ENCODE results near the gene GCK. TPM values are rescaled to one million over a fixed set of nuclear protein-coding genes. Genes with fewer than 3 reads are reported as not detected.

GCK gene
- total and polyA plus RNA-seq, 11 donors, result 0.54 to 5.7 (median 1.9) TPM

DNA sequence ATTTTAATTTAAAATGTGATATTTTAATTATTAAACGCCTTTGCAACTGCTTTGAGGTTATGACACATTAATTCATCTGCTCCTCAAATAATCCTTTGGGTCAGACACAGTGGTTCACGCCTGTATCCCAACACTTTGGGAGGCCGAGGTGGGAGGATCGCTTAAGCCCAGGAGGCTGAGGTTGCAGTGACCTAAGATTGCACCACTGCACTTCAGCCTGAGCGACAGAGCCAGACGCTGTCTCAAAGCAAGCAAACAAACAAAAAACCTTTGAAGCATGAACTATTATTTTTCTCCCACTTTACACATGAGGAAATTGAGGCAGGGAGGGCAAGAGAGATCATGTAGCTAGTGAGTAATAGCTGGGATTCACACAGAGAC, 64.4 kb downstream of the GCK start:
- ATAC-seq (no peak), DNase-seq (peak in 1 of 5 donors; percentile 8)
- 92 to 96% (median 94%) methylated on average over 6 of the region's 6 CpGs for WGBS, 4 donors
- Histone ChIP-seq H3K9me3 (peaks cover 0 to 6% (median 0%) of the 10 kb centered on the region in 12 donors), H3K4me3 (no peak overlapping the region), H3K36me3 (peaks cover 0 to 21% (median 16%) of the 10 kb centered on the region in 9 donors), H3K4me1 (peaks cover 0 to 34% (median 18%) of the 10 kb centered on the region in 12 donors), H3K27ac (peak overlapping the region in 1 of 12 donors; percentile 93), H3K27me3 (no peaks in the 10 kb centered on the region)
- no peak for TF ChIP-seq POLR2A (IDR thresholded peaks at IDR 0.05)
- intact Hi-C loops (cut with DNase I), result loop anchor here in 7 of 10 donors (5.0 to 10.0 kb wide), 5 partner anchors 43 to 77 kb away; partner anchors contain the start of genes POLM (in 4 of the 7) and YKT6 (in 1 of the 7)

DNA sequence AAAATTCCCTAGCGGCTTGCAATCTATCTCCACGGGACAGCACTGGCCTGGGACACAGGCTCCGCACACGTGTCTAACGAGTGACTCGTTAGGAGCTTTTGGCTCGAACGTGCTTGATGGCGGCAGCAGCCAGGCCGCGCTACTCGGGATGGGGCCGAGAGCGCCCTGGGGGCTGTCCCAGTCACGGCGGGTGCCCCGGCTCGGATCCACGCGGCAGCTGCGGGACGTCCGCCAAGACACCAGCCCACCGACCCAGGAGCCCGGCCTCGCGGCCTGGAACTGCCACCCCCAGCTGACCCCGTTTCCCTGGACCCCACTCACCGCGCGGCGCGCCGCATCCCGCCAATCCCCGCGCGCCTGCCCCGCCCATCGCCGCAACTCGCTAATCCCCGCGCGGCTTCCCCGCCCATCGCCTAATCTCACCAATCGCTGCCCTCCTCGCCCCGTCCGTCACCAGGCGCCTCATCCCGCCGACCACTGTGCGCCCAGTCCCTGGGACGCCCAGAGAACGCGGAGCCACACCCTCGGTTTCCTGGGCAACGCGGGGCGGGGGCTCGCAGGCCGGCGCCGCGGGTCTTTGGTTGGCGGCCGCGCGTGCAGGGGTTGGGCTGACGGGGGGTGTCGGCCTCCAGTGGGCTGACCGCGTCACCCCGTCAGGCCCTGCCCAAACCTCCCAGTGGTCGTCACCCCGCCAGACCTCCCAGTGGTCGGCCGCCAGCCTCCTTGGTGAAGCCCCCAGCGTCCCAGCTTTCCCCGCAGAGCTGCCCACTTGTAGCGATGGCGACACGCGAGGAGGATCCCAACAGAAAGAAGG, 65.8 kb downstream of the GCK start, which contains the start of gene POLD2:
Gene POLD2 (minus strand): TSS at position 359 of the 814 bp plus-strand sequence. CDS start 1,495 bp downstream, outside the sequence.
- Histone ChIP-seq H3K27ac (peak within 1 kb of the TSS; percentile 71 to 94 (median 86)), H3K4me3 (peak within 1 kb of the TSS; percentile 58 to 89 (median 77)), H3K36me3 (peaks cover 0 to 27% (median 19%) of the 10 kb centered on the region in 9 donors), H3K4me1 (peaks cover 0 to 38% (median 18%) of the 10 kb centered on the region in 12 donors), H3K27me3 (no peaks in the 10 kb centered on the region), H3K9me3 (peaks cover 0 to 6% (median 0%) of the 10 kb centered on the region in 12 donors)
- TF ChIP-seq, protein P1, sequence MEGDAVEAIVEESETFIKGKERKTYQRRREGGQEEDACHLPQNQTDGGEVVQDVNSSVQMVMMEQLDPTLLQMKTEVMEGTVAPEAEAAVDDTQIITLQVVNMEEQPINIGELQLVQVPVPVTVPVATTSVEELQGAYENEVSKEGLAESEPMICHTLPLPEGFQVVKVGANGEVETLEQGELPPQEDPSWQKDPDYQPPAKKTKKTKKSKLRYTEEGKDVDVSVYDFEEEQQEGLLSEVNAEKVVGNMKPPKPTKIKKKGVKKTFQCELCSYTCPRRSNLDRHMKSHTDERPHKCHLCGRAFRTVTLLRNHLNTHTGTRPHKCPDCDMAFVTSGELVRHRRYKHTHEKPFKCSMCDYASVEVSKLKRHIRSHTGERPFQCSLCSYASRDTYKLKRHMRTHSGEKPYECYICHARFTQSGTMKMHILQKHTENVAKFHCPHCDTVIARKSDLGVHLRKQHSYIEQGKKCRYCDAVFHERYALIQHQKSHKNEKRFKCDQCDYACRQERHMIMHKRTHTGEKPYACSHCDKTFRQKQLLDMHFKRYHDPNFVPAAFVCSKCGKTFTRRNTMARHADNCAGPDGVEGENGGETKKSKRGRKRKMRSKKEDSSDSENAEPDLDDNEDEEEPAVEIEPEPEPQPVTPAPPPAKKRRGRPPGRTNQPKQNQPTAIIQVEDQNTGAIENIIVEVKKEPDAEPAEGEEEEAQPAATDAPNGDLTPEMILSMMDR (IDR thresholded peaks at IDR 0.05), result peak in 3 of 12 donors; percentile 14 to 22 (median 18)
- peak in 1 of 2 donors; percentile 53 for TF ChIP-seq POLR2A (IDR thresholded peaks at IDR 0.05)
- intact Hi-C loops (cut with DNase I), result loop anchor here in 9 of 10 donors (1.0 to 10.0 kb wide), 5 partner anchors 41 to 71 kb away; partner anchors contain the start of gene POLM (in 8 of the 9)
- 0 to 1% (median 1%) methylated on average over 52 to 86 of the region's 86 CpGs for WGBS, 4 donors
- DNase-seq, result peak; percentile 99
- ATAC-seq, result peak; percentile 98 to 99 (median 99)

DNA sequence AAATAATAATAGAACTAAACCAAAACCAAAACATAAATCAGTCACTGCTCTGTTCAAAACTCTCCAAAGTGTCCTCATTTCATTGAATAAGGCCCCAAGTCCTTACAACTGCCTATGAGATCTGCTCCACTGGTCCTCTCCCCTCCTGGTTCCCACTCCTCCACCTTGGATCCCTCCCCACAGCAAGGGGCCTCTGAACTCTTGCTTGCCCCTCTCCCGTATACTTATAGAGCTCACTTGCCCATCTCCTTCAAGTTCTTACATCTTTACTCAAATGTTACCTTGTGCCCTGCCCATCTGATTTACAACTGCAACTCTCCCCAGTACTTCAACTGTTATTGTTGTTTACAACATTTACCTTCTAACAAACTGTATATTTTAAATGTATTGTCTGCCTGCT, 66.7 kb downstream of the GCK start:
- Histone ChIP-seq H3K36me3 (peaks cover 0 to 35% (median 26%) of the 10 kb centered on the region in 9 donors), H3K27ac (peak overlapping the region in 11 of 12 donors; percentile 71 to 93 (median 86)), H3K4me1 (peaks cover 0 to 36% (median 18%) of the 10 kb centered on the region in 12 donors), H3K9me3 (peaks cover 0 to 6% (median 0%) of the 10 kb centered on the region in 12 donors), H3K27me3 (no peaks in the 10 kb centered on the region), H3K4me3 (peak overlapping the region in 10 of 12 donors; percentile 64 to 89 (median 78))
- TF ChIP-seq, protein P1 (IDR thresholded peaks at IDR 0.05), result no peak
- TF ChIP-seq POLR2A (IDR thresholded peaks at IDR 0.05), result no peak
- DNase-seq (no peak), ATAC-seq (no peak)
- 38 to 64% (median 54%) methylated on average over 1 of the region's 1 CpG for WGBS, 4 donors
- intact Hi-C loops (cut with DNase I), result loop anchor here in 8 of 10 donors (2.0 to 10.0 kb wide), 4 partner anchors 40 to 72 kb away; partner anchors contain the start of gene POLM (in 7 of the 8)

DNA sequence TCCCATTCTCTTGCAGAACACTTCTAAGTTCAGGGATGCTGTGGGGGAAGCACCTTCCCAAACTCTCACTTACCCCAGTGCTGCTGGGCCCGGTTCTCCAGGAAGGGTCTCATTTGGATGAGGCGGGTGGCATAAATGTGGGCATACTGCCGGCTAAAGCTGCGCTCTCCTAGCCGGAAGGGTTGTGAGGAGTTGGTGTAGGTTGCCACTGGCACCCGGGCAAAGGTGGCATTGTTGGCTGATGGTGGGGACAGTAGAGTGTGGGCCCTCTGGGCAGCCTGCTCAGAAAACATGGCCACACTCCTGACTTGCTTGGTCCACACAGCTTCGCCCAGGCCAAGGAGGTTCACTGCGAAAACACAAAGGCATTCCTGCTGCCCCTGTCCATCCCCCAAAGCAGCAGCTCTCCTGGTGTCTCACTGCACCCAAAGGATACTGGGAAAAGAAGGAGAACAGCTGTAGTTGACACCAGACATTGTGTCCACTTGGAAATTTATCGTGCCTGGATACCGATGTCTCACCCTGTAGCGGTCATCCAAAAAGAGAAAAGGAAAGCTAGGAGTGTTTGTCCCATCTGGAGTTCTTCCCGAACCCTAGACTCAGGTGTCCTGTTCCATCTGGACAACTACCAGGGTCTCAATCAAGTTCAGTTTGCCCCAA, 67.3 kb downstream of the GCK start:
- DNase-seq (peak in 1 of 5 donors; percentile 25), ATAC-seq (no peak)
- Histone ChIP-seq H3K27me3 (no peaks in the 10 kb centered on the region), H3K4me1 (peaks cover 0 to 36% (median 18%) of the 10 kb centered on the region in 12 donors), H3K36me3 (peaks cover 0 to 41% (median 29%) of the 10 kb centered on the region in 9 donors), H3K9me3 (no peaks in the 10 kb centered on the region), H3K4me3 (no peak overlapping the region), H3K27ac (peak overlapping the region in 6 of 12 donors; percentile 81 to 93 (median 90))
- intact Hi-C loops (cut with DNase I), result loop anchor here in 8 of 10 donors (2.0 to 10.0 kb wide), 4 partner anchors 39 to 73 kb away; partner anchors contain the start of gene POLM (in 7 of the 8)
- 90 to 92% (median 91%) methylated on average over 12 of the region's 12 CpGs for WGBS, 4 donors
- TF ChIP-seq, protein P1 (IDR thresholded peaks at IDR 0.05), result no peak
- no peak for TF ChIP-seq POLR2A (IDR thresholded peaks at IDR 0.05)

All from heart left ventricle (tissue), 16 donors.